AG04450 (cell line): ENCODE measurements around the gene FAR2. TPM values are rescaled to one million over a fixed set of nuclear protein-coding genes. Genes with fewer than 3 reads are reported as not detected.

Experiments
- CTCF ChIA-PET: fragments of 300-600, 350-600 bp; formaldehyde crosslinking; extraction: SDS; loops from one replicate; lab custom pipeline; 2022; ENCODE audit warnings: antibody characterized with exemption, inconsistent platforms; lab: Charles Lee
- POLR2A ChIA-PET: fragments of 350-600 bp; formaldehyde crosslinking; extraction: SDS; loops from one replicate; lab custom pipeline; 2021; ENCODE audit warnings: antibody characterized with exemption, inconsistent platforms; lab: Yijun Ruan, JAX
- DNase-seq: peaks from one replicate; pipeline ENCODE4 v3.0.0-alpha.2; 2011; ENCODE audit warnings: low read depth, low spot score
- H3K27ac ChIP-seq: one replicate; pipeline ENCODE4 v1.5.1; 2012; ENCODE audit warnings: low read depth, low read length, control low read depth
- H3K27me3 ChIP-seq: one replicate; pipeline ENCODE4 v1.6.0; 2012; ENCODE audit warnings: low read length; ENCODE audit not compliant: control insufficient read depth, insufficient read depth
- H3K4me3 ChIP-seq: 2 replicates; pipeline ENCODE4 v1.5.1; 2011; ENCODE audit warnings: mild to moderate bottlenecking, low read depth, low read length, control low read depth
- H3K9me3 ChIP-seq: 2 replicates; pipeline ENCODE4 v1.5.1; 2012; ENCODE audit warnings: low read length; ENCODE audit not compliant: control insufficient read depth, insufficient read depth
- polyA plus RNA-seq: library from polyadenylated mRNA; depleted of rRNA; stranded (reverse); fragments of >200 nt; gene quantifications from 2 replicates; pipeline ENCODE4 v1.2.3, GENCODE V29; 2011
- TF ChIP-seq, protein P1 (sequence below): IDR thresholded peaks from 2 replicates; pipeline ENCODE4 v1.5.1; 2011; ENCODE audit warnings: low read depth, low read length, control low read depth, inconsistent platforms

FAR2 gene
- polyA plus RNA-seq, 1 experiment: 3.4 TPM

DNA sequence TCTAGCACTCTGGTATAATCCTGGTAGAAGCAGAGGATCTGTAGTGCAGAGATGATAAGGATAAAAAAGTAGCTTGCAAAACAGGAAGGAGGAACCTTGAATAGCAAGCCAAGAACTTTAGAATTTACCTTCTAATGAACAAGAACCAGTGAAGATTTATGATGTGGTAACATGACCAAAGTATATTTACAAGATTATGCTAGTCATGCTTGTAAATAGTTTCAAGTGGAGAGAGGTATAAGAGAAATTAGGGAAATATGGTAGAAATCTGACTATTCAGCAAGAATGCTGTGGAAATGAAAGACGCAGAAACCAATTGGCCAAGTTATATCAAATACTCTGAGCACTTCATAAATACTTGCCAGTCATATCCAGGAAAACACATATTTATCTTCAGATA lies 184.1 kb downstream of the FAR2 start:
- H3K4me3 ChIP-seq: no peak overlapping the region
- no peak for DNase-seq
- TF ChIP-seq, protein P1, sequence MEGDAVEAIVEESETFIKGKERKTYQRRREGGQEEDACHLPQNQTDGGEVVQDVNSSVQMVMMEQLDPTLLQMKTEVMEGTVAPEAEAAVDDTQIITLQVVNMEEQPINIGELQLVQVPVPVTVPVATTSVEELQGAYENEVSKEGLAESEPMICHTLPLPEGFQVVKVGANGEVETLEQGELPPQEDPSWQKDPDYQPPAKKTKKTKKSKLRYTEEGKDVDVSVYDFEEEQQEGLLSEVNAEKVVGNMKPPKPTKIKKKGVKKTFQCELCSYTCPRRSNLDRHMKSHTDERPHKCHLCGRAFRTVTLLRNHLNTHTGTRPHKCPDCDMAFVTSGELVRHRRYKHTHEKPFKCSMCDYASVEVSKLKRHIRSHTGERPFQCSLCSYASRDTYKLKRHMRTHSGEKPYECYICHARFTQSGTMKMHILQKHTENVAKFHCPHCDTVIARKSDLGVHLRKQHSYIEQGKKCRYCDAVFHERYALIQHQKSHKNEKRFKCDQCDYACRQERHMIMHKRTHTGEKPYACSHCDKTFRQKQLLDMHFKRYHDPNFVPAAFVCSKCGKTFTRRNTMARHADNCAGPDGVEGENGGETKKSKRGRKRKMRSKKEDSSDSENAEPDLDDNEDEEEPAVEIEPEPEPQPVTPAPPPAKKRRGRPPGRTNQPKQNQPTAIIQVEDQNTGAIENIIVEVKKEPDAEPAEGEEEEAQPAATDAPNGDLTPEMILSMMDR: no peak
- no peaks in the 10 kb centered on the region for H3K9me3 ChIP-seq
- CTCF ChIA-PET: no interaction called here
- H3K27me3 ChIP-seq: no peaks in the 10 kb centered on the region
- H3K27ac ChIP-seq: no peak overlapping the region
- POLR2A ChIA-PET: no interaction called here

DNA sequence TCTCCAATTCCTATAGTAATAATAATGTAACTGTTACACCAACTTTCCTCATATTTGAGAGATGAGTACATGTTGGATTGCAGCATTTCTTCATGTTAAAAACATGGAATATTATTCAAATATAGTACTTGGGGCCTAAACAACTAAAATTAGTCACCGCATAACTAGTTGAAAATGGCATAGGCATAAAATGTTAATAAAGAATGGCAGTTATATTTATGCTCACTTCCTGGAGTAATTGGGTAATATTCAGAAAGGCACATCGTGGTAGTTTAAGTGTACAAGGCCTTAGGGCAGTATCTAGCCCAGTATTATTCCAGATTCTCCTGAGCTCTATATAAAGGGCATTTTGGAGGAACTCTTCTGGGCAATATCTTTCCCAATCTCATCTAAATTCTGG lies 185.9 kb downstream of the FAR2 start:
- Histone ChIP-seq H3K9me3 (no peaks in the 10 kb centered on the region), H3K4me3 (no peak overlapping the region), H3K27ac (no peak overlapping the region), H3K27me3 (no peaks in the 10 kb centered on the region)
- CTCF ChIA-PET: no interaction called here
- TF ChIP-seq, protein P1: no peak
- DNase-seq: no peak
- POLR2A ChIA-PET: interaction anchor here (0.5 kb wide), 1 partner anchor 1461 kb away, joined by 12 read pairs; no protein-coding TSS in a partner anchor

DNA sequence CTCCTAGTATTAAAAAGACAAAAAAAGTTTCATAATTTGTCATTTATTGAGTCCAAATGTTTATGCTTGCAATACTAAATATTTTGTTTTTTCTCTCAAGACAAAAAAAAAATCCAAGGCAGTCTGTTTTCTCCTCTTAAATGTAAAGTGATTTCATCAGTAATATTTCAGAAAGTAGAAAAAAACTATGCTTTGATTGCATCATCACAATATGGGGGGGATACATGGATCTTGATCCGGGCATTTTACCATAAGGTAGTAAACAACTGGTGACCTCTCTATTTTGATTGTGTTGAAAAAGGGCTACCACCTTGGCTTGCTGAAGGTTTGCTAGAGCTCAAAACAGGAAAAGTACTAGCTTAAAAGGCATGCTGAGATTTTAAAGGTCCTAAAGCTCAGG lies 188.2 kb downstream of the FAR2 start:
- TF ChIP-seq, protein P1: no peak
- H3K27ac ChIP-seq: no peak overlapping the region
- no peaks in the 10 kb centered on the region for H3K9me3 ChIP-seq
- POLR2A ChIA-PET: no interaction called here
- no peak for DNase-seq
- H3K27me3 ChIP-seq: no peaks in the 10 kb centered on the region
- CTCF ChIA-PET: interaction anchor here (0.7 kb wide), 1 partner anchor 32 kb away, joined by 3 read pairs; no protein-coding TSS in a partner anchor
- no peak overlapping the region for H3K4me3 ChIP-seq

DNA sequence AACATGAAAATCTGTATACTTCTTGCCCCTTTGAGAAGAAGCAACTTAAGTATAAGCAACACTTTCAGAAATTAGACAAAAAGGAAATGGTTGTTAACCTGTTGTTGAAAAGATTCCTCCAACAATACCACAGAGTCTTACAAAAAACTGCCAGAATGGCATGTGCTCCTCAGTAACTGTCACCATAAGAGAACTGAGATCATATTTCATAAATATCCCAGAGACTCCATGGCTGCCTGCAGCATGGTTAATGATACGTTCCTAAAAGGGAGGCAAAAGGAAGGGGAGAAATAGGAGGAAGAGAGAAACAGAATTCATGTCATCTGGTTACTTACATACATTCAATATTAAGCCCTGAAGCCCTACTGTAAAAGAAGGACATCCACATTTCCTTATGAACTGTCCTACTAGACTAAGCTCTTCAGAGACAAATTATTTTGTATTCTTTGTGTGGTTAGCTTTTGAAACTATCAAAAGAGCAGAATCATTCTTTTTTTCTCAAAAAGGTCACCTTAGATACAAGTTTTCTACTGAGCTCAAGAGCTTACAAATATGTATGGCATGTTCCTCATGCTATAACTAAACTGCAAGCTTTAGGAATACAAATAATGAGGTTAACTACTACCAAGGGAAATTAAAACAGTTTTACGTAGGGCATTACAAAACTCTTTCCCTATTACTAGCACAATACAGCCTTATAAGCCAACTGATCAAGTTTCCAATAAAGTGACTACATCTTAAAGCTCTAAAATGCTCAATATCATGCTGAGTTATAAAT lies 194.1 kb downstream of the FAR2 start:
- H3K4me3 ChIP-seq: no peak overlapping the region
- no peaks in the 10 kb centered on the region for H3K9me3 ChIP-seq
- CTCF ChIA-PET: interaction anchor here (1.1 kb wide), 1 partner anchor 43 kb away, joined by 3 read pairs; no protein-coding TSS in a partner anchor
- POLR2A ChIA-PET: no interaction called here
- DNase-seq: no peak
- H3K27me3 ChIP-seq: no peaks in the 10 kb centered on the region
- no peak overlapping the region for H3K27ac ChIP-seq
- TF ChIP-seq, protein P1: no peak

DNA sequence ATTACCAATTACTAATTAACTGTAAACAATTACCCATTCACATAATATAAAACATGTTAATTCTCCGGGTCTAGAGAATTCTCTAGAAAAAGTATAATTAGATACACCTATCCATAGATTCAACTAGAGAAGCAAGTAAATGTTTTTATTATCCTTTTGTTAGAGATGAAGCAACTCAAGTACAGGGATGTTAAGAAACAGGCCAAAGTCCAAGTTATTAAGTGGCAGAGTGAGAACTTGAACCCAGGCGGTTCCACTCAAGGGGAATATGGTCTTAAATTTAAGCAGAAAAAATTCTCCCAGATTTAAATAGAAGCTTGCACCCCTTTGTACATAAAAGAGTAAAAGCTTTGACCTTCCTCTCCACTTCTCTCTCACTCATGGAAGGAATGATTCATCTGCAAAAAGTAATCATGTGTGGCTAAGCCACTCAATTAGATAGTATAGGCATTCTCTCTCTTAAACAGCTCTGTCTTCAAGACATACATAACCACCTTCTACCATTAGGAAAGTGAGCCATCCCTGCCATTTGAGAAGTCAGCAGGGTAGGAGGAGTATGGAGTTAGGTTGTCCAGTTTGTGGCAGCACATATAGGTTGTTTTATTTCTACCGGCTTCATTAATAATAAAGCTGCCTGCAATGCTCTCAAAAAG lies 197.8 kb downstream of the FAR2 start:
- Histone ChIP-seq H3K9me3 (no peaks in the 10 kb centered on the region), H3K4me3 (no peak overlapping the region), H3K27me3 (no peaks in the 10 kb centered on the region), H3K27ac (no peak overlapping the region)
- TF ChIP-seq, protein P1: no peak
- ChIA-PET POLR2A (no interaction called here), CTCF (interaction anchor here (0.6 kb wide), 1 partner anchor 29 kb away, joined by 3 read pairs; no protein-coding TSS in a partner anchor)
- DNase-seq: no peak
